Fibroblast of the conjunctiva (primary cell): Measurements from ENCODE around the gene ATXN1.
A peak's percentile ranks its signal among the peaks of the same experiment; 100 is the strongest.
"Not testable (repeated sequence)": the region's sequence is repeated elsewhere in the genome, so short reads cannot be mapped to it uniquely, and the experiment has no call there.

Experiments used
- DNase-seq: peaks from one replicate; pipeline ENCODE4 v3.0.0-alpha.2; 2010; ENCODE audit warnings: low read depth

ATXN1 gene

DNA sequence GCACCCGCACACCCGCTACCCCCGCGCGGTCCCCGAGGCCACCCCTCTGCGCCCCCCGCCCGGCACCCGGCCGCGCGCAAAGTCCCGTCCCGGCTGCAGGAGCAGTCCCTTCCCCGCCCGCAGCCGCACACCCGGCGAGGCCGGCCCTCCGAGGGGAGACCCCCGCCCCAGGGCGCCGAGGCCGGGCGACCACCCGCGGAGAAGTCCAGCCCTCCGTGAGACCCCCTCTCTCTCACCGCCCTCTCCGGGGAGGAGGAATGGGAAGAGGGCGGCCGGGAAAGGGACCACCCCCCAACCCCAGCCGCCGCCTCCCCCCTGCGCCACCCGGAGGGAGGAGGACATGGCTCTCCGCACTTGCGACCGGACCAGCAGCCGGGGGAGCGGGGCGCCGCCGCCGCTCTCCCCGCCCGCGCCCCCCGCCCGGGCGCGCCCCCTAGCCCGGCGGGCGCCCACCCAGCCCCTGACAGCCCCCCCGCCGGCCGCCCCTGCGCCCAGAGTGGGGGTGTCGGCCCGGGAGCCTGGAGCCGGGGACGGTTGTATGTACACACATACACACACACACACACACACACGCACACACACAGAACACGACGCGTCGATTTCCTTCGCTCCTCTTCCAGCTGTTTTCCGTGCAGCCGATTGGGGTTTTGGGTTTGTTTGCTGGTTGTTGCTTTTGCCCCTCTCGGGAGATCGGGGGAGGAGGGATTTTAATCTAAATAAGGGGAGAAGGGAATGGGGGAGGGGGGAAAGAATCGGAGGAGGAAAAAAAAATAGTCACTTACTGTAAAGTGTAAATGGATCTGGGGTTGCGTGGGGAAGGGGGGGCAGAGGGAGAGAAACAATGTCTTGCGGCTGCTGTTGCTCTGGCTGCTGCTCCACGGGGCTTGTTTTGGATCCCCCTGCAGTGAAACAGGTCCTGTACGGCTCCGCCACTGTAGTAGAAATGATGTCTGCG is at the start of gene ATXN1:
TSS of gene ATXN1 (minus strand) at position 945 of the 955 bp plus-strand sequence.
- no peak for DNase-seq

DNA sequence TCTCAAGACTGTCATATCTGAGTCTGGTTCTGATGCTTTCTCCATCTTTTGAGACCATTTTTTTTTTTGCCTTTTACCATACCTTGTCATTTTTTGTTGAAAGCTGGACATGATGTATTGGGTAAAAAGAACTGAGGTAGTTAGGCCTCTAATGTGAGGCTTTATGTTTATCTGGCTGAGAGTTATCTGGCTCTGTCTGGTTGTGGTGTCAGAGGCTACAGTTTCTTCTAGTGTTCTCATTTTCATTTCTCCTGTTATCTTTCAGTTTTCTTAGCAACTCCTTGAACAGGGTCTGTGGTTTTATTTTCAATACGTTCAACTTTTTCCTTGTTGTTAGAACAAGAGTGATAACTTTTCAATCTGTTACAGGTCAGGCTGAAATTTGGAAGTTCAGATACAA is 49.2 kb upstream of the ATXN1 start:
- DNase-seq = no peak

DNA sequence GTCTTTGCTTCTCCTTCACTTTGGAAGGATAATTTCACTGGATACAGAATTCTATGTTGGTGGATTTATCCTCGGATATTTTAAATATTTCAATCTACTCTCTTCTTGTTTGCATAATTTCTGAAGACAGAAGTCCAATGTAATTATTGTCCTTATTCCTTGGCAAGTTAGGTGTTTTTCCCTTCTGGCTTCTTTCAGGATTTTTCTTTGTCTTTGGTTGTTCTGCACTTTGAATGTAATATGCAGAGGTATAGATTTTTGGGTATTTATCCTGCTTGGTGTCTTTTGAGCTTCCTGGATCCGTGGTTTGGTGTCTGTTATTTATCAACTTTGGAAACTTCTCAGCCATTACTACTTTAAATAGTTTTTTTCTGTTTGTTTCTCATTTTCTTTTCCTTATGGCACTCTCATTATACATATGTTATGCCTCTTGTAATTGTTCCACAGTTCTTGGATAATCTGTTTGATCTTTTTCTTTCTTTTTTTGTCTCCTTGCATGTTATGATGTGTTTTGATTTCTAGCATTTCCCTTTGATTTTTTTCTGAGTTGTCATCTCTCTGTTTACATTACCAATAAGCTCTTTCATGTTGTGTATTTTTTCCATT is 48.6 kb upstream of the ATXN1 start:
- no peak for DNase-seq

DNA sequence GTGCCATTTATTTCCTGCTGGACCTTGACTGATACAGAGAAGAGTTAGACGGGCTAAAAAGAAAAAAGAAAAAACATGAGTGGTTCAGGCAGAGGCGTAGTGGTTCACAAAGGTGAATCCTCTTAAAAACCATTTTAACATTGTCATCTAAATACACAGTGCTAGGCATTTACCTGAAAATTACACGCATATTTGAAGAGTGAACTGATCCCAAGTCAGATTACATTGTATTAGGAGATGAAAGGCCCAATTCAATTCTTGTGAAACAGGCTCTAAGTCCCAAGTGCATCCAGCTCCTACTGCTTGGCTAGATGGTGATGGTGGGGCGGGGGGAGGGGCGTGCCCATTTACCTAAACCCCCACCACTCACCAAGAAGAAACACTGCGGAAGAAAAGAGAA is 46.7 kb upstream of the ATXN1 start:
- DNase-seq = no peak

DNA sequence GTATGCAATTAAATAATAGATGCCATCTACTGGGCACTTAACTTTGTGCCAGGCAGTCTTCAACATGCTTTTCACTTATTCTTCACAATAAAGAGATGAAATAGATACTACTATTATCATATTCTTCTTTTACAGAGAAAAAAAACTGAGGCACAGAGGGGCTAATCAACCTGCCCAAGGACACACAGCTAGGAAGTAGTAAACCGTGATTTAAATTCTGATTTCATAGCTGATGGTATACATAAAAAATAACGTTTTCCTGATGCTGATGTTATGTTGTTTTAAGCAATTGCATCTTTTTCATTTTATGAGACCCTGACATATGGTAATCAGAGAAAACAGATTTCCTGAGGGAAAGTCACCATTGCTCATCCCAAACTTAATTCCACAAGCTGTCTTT is 45.1 kb upstream of the ATXN1 start:
- DNase-seq = no peak

DNA sequence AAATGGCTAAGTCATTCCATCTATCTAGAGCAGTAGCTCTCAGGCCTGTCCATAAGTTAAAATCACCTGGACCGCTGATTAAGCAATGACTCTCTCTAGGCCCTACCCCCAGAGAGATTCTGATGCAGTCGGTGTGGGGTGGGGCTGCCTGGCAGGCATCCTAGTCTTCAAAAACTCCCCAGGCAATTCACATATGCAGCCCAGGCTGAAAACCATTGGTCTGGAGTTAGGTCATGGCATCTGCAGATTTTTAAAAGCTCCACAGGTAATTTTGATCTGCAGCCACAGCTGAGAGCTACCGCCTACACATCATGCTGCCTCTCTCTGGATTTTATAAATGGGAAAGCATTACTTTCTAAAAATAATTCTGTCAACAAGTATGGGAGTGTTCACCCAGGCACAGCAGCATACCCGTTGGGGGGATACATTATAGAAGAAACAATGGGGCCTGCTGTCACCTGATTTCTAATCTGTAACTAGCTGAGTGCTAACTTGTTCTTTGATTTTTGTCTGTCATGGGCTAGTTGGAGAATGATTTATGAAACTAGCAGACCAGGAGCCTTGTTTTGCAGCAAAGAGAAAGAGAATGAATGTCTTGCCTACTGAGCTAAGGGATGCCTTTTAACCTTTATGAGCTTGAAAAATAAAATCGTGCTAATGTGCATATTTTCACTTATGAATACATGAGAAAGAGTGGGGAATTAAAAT is 44.1 kb upstream of the ATXN1 start:
- DNase-seq = no peak

DNA sequence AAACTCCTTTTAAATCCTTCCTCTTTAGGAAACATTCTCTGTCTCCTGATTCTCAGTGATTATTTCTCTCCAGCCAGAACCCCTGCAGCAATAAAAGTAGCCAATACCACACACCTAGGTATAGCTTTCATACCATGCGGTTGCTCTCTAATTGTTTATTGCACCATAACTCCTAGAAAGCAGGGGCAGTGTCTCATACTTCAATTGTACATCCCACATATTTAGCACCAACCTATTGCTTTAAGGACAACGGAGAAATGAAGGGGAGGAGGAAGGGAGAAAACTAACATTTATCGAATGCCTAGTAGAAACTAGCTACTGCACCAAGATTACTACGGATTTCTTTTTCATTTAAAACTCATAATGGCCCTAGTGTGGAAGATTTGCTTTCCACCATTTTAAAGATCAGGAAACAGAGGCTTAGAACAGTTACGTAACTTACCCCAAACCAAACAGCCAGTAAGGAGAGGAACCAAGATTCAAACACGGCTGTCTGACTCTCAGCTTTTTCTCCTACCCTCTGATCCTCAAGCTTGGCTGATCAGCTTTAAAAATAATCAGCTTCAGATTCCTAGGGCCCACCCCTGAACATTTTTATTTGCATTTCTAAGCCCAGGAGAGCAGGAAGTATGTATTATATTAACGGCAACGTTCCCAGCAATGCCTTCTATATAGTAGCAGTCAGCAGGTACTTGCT is 43.4 kb upstream of the ATXN1 start:
- no peak for DNase-seq

DNA sequence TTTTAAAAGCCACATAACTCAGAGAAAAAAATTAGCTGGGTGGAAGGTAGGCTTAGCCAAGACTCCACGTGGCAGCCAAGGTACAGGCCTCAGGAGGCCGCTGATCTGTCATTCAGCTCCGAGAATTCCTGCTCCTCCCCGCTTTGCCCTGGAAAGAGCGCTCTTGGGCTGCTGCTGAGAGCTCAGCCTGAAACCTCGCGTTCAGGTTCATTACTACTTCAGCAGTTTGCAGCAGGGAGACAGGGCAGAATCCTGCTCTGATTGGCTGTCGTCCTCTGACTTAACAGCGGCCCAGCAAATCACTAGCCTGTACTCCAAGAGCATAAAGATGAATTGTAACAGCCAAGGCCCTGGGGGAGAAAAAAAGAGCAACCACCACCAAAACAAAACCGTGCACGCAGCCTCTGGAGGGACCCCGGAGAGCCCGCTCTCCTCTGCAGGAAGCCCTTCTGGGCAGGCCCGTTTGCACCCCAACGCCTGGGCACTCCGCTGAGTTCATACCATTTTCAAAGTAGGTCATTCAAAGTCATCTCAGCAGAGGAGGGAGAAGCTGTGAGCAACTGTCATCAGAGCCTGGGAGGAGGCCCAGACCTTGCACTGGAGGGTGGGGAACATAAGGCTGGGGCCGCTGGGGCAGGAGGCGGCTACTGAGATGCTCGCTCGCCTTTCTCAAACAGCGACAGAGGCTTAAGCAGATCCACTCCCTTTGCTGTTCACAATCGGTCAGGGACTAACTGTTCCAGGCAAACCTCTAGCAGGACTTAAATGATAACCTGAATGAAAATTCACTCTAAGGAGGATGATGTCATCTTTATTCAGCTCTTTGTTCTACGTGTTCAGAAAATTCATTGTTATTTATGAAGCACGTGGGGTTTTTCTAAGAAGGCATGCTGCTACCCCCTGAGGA is 42.3 kb upstream of the ATXN1 start:
- no peak for DNase-seq

DNA sequence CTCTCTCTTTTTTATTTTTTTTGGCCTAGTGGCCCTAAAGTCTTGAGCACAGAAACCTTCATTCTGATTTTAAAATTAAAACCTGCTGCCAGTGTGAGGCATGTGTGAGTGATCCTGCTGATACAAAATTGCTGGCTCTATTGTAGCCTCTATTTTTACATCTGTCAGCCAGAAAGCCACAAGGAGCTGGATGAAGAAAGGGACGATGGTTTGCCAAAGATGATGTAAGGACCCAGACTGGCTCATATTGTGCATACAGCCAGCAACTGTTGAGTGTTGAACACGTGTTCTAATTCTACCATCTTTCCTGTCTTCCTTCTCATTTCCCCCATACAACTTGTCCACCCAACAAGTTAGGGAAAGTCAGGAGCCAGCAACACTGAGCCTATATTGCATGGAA is 40.8 kb upstream of the ATXN1 start:
- peak; percentile 75 for DNase-seq

DNA sequence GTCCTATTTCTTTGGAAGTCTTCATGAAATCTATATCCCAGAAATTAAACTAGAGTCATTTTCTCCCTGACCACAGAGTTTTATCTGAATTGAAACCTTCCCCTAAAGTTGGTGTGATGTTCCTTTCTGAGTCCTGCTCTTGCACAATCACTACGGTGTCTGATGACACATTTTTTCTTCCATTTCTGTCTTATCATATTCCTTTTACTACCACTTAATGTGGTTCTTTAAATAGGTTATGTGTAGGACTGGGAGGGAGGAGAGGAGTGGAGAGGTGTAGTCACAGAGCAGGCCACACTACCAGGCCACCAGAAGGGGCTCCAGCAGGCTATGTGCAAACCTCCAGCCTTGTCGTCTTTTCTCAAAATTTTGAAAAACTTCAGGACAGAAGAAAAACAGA is 39.7 kb upstream of the ATXN1 start:
- no peak for DNase-seq

DNA sequence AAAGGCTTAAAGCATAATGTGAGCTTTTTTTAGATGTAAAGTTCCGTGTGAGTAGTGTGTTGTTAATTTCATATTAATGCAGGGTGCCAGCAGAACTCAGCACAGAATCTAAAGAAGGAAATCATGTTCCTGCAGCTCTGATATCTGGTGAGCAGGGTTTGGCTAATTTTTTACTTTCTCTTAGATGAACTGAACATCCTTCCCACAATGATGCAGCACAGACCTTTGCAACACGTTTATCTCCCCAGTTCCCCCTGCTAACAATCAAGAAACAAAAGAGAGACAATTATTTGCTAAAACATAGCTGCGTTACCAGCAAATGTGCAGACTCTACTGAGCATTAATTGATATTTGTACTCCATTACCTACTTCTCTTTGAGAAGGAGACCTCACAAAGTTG is 39.1 kb upstream of the ATXN1 start:
- no peak for DNase-seq

DNA sequence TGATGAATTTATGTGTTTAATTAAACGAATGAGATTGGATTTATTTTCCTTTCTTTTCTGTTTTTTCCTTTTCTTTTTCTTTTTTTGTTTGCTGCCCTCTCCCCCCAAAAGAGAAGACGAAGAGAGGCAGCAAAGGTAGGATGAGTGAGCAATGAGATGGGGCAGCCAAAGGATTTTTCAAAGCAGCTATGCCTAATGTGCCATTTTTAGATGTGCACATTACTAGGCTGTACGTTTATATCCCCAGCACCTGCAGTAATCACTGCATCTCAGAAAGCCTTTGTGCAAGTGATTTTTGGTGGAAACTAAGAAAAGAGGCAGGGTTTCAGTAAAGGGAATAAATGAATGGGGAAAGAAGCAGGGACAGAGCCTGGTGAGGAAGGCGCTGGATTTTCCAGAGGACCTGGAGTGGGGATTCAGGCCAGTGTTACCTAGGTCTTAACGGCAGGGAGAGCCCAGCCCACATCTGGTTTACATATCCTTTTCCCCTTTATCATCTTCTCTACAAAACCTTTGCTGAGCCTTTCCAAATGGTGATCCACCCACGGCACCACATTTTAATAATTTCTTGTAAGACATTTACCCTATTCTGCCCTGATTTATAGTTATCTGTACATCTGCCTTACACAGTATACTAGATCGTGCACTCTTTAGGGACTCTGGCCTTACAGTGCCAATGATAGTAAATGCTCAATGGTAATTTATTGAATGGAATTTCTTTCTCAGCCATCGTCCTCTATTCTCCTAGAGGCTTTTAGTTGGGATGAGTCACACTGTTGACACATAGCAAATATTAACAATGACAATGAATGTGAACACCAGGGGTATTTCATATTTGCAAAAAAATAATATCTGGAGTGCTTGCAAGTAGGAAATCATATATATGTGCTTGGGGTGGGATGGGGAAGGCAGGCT is 38.3 kb upstream of the ATXN1 start:
- DNase-seq = no peak

DNA sequence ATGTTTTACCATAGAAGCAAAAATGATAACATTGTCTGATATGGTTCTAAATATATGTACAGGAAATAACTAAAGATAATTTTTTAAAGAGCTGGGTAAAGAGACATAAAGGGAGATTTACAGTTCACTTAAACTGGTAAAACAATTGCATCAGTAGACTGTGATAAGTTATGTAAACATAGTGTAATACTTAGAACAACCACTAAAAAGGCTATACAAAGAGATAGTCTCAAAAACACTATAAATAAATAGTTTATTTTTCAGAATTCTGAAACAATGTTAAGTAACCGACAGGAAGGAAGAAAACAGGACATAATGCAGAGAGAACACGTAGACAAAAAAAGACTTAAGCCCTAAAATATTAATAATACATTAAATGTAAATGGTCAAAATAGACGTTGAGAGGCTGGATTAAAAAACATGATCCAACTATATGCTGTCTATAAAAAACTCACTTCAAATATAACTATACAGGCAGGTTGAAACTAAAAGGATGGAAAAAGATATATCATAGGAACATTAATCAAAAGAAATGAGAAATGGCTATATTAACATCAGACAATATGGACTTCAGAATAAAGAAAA is 32.7 kb upstream of the ATXN1 start:
- DNase-seq = no peak

DNA sequence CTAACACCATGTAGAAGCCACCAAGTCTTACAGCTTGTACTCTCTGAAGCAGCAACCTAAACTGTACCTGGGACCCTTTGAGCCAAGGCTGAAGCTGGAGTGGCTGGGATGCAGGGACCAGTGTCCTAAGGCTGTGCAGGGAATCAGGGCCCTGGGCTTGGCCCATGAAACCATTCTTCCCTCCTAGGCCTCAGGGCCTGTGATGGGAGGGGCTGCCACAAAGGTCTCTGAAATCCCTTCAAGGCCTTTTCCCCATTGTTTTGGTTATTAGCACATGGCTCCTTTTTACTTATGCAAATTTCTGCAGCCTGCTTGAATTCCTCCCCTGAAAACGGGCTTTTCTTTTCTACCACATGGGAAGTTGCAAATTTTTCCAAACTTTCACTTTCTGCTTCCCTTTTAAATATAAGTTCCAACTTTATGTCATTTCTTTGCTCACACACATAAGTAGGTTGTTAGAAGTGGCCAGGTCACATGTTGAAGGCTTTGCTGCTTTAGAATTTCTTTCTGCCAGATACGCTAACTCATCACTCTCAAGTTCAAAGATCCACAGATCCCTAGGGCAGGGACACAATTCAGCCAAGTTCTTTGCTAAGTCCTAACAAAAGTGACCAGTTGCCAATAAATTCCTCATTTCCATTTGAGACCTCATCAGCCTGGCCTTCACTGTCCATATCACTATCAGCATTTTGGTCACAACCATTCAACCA is 28.2 kb upstream of the ATXN1 start:
- DNase-seq = no peak

DNA sequence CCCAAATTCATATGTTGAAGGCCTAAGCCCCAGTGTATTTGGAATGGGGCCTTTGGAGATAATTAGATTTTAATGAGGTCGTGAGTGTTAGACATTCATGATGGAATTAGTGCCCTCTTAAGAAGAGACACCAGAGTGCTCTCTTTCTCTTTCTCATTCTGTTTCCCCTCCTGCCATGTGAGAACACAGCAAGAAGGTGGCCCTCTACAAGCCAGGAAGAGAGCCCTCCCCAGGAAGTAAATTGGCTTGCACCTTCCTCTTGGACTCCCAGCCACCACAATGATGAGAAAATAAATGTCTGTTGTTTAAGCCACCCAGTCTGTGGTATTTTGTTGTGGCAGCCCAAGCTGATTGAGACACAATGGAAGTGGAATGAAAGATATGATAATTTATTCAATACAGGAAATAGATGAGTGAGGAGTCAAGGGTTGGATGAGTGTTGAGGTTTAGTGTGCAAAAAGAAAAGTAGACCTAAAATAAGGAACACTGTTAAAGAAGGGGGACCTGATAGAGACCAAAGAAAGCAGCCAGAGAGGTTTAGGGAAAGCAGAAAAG is 25.9 kb upstream of the ATXN1 start:
- DNase-seq = no peak

DNA sequence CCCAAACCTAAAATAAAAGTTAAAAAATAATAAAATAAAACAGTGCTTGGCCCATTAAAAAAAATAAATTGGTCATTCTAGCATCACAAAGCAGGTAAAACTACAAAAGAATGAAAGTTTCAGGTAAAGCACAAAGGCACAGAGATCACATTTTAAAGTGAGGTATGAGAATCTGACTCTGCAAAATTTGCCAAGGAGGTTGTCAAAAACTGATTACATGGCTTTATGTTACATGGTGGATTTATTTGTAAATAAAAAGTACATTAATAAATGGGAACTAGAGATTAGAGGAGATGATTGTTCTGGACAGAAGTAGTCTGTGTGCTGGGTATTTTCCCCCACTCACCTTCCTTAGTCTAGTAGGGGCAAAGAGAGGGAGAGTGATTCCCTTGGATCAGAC is 24.2 kb upstream of the ATXN1 start:
- no peak for DNase-seq

DNA sequence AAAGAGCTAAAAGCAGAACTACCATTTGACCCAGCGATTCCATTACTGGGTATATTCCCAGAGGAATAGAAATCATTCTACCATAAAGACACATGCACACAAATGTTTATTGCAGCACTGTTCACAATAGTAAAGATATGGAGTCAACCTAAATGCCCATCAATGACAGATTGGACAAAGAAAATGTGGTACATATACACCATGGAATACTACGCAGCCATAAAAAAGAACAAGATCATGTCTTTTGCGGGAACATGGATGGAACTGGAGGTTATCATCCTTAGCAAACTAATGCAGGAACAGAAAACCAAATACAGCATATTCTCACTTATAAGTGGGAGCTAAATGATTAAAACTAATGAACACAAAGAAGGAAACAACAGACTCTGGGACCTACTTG is 23.7 kb upstream of the ATXN1 start:
- DNase-seq = not testable (repeated sequence)

DNA sequence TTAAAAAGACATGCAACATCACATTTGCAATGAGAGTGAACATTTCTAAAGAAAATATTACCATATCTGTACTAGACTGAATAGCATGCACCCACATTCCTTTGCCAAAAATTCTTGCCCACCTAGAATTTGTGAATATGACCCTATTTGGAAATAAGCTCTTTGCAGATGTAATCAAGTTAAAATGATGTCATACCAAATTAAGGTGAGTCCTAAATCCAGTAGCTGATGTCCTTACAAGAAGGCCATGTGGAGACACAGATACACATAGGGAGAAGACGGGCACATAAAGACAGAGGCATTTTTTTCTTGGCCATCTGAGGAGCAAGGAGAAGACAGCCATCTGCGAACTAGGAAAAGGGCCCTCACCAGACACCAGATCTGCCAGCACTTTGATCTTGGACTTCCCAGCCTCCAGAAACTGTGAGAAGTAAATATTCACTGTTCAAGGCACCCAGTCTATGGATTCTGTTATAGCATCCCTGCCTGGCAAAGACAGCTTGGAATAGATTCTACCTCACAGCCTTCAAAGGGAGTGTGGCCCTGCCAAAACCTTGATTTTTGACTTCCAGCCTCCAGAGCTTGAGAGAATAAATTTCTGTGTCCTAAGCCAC is 22.8 kb upstream of the ATXN1 start:
- no peak for DNase-seq
